Osteoblast (primary cell): ENCODE results near the gene LPAR3. TPM values are rescaled to one million over a fixed set of nuclear protein-coding genes. Genes with fewer than 3 reads are reported as not detected.
"Not testable (repeated sequence)": the region's sequence is repeated elsewhere in the genome, so short reads cannot be mapped to it uniquely, and the experiment has no call there.

ENCODE experiments used
- DNase-seq: peaks from one replicate; pipeline ENCODE4 v3.0.0; 2011; ENCODE audit warnings: low spot score, mixed read lengths; ENCODE audit not compliant: insufficient read length; ENCODE audit errors: missing footprints
- H2AFZ ChIP-seq: 2 replicates; pipeline ENCODE4 v1.6.0; 2011; ENCODE audit warnings: mild to moderate bottlenecking, low read length
- H3K27ac ChIP-seq: 2 replicates; pipeline ENCODE4 v1.5.1; 2011; ENCODE audit warnings: mild to moderate bottlenecking, low read depth, low read length, moderate library complexity
- H3K27me3 ChIP-seq: 2 replicates; pipeline ENCODE4 v1.6.0; 2012; ENCODE audit warnings: mild to moderate bottlenecking, control low read depth, inconsistent platforms, low read length, moderate library complexity; ENCODE audit not compliant: insufficient read depth
- H3K36me3 ChIP-seq: 2 replicates; pipeline ENCODE4 v1.5.1; 2011; ENCODE audit warnings: mild to moderate bottlenecking, low read length, control low read depth, moderate library complexity; ENCODE audit not compliant: insufficient read depth
- H3K4me1 ChIP-seq: 2 replicates; pipeline ENCODE4 v1.5.1; 2011; ENCODE audit warnings: mild to moderate bottlenecking, low read length, control low read depth, moderate library complexity; ENCODE audit not compliant: insufficient read depth
- H3K4me2 ChIP-seq: 2 replicates; pipeline ENCODE4 v1.6.0; 2011; ENCODE audit warnings: mild to moderate bottlenecking, low read length; ENCODE audit not compliant: insufficient read depth
- H3K4me3 ChIP-seq: fragments of 200-600 bp; sonication (generic); 3 replicates; pipeline ENCODE4 v1.5.1; 2012; ENCODE audit warnings: mild to moderate bottlenecking, low read length, inconsistent platforms; ENCODE audit not compliant: insufficient read depth
- H3K79me2 ChIP-seq: 2 replicates; pipeline ENCODE4 v1.6.0; 2012; ENCODE audit warnings: mild to moderate bottlenecking, low read length, control low read depth, inconsistent platforms; ENCODE audit not compliant: insufficient read depth
- H3K9me3 ChIP-seq: 2 replicates; pipeline ENCODE4 v1.5.1; 2011; ENCODE audit warnings: low read depth, low read length, control low read depth
- H4K20me1 ChIP-seq: 2 replicates; pipeline ENCODE4 v1.6.0; 2012; ENCODE audit warnings: mild to moderate bottlenecking, low read length, control low read depth; ENCODE audit not compliant: insufficient read depth
- total RNA-seq: library from RNA; depleted of rRNA; stranded (reverse); fragments of >200 nt; gene quantifications from 2 replicates; pipeline ENCODE4 v1.2.3, GENCODE V29; 2012
- TF ChIP-seq, protein P1 (sequence below): IDR thresholded peaks from 2 replicates; pipeline ENCODE4 v1.5.1; 2011; ENCODE audit warnings: mild to moderate bottlenecking, low read depth, low read length, moderate library complexity; ENCODE audit errors: extremely low read depth

Gene LPAR3
- total RNA-seq, 1 donor = not detected

- H3K79me2 ChIP-seq = no peaks in the 10 kb centered on the region
- H4K20me1 ChIP-seq = no peaks in the 10 kb centered on the region
- H3K4me1 ChIP-seq = no peaks in the 10 kb centered on the region
Observed at GRCh38 chr1:84916897-84917296, 23.9 kb upstream of the LPAR3 start.

GRCh38 chr1:84913555-84913892 is 20.5 kb upstream of the LPAR3 start:
- no peak overlapping the region for H2AFZ ChIP-seq
- no peaks in the 10 kb centered on the region for H3K36me3 ChIP-seq
- no peaks in the 10 kb centered on the region for H3K4me1 ChIP-seq
- no peaks in the 10 kb centered on the region for H3K79me2 ChIP-seq
- no peak overlapping the region for H3K4me3 ChIP-seq
- DNase-seq = no peak
- no peaks in the 10 kb centered on the region for H3K9me3 ChIP-seq
- peaks cover 31% of the 10 kb centered on the region for H3K27me3 ChIP-seq
- TF ChIP-seq, protein P1, sequence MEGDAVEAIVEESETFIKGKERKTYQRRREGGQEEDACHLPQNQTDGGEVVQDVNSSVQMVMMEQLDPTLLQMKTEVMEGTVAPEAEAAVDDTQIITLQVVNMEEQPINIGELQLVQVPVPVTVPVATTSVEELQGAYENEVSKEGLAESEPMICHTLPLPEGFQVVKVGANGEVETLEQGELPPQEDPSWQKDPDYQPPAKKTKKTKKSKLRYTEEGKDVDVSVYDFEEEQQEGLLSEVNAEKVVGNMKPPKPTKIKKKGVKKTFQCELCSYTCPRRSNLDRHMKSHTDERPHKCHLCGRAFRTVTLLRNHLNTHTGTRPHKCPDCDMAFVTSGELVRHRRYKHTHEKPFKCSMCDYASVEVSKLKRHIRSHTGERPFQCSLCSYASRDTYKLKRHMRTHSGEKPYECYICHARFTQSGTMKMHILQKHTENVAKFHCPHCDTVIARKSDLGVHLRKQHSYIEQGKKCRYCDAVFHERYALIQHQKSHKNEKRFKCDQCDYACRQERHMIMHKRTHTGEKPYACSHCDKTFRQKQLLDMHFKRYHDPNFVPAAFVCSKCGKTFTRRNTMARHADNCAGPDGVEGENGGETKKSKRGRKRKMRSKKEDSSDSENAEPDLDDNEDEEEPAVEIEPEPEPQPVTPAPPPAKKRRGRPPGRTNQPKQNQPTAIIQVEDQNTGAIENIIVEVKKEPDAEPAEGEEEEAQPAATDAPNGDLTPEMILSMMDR = no peak
- H3K4me2 ChIP-seq = no peak overlapping the region
- H3K27ac ChIP-seq = no peak overlapping the region
- H4K20me1 ChIP-seq = no peaks in the 10 kb centered on the region

More at GRCh38 chr1:84916897-84917296, 23.9 kb upstream of the LPAR3 start:
- Histone ChIP-seq H3K27ac (no peak overlapping the region), H3K9me3 (no peaks in the 10 kb centered on the region), H3K36me3 (no peaks in the 10 kb centered on the region), H3K27me3 (peaks cover 16% of the 10 kb centered on the region), H2AFZ (no peak overlapping the region), H3K4me2 (no peak overlapping the region), H3K4me3 (no peak overlapping the region)
- TF ChIP-seq, protein P1 = no peak
- DNase-seq = no peak

GRCh38 chr1:84912726-84913554 is 19.9 kb upstream of the LPAR3 start:
- Histone ChIP-seq H3K27me3 (peaks cover 31% of the 10 kb centered on the region), H3K4me2 (no peak overlapping the region), H3K79me2 (no peaks in the 10 kb centered on the region), H3K4me1 (no peaks in the 10 kb centered on the region), H4K20me1 (no peaks in the 10 kb centered on the region), H2AFZ (no peak overlapping the region), H3K4me3 (no peak overlapping the region), H3K27ac (no peak overlapping the region), H3K36me3 (no peaks in the 10 kb centered on the region), H3K9me3 (no peaks in the 10 kb centered on the region)
- no peak for DNase-seq
- TF ChIP-seq, protein P1 = no peak

GRCh38 chr1:84908746-84909464 is 15.9 kb upstream of the LPAR3 start:
- H3K4me2 ChIP-seq, H3K36me3 ChIP-seq: not testable (repeated sequence)

More at GRCh38 chr1:84908746-84909464, 15.9 kb upstream of the LPAR3 start:
- not testable (repeated sequence) for H3K79me2 ChIP-seq, DNase-seq, H3K4me1 ChIP-seq, H3K4me3 ChIP-seq, H2AFZ ChIP-seq, H3K9me3 ChIP-seq, H3K27ac ChIP-seq, H4K20me1 ChIP-seq
- peaks cover 19% of the 10 kb centered on the region for H3K27me3 ChIP-seq
